ENCODE results near the gene PAOX. TPM values are rescaled to one million over a fixed set of nuclear protein-coding genes. Genes with fewer than 3 reads are reported as not detected.

Gene PAOX
- total and polyA plus RNA-seq, 4 donors: 4.4 to 7.0 (median 6.6) TPM

DNA sequence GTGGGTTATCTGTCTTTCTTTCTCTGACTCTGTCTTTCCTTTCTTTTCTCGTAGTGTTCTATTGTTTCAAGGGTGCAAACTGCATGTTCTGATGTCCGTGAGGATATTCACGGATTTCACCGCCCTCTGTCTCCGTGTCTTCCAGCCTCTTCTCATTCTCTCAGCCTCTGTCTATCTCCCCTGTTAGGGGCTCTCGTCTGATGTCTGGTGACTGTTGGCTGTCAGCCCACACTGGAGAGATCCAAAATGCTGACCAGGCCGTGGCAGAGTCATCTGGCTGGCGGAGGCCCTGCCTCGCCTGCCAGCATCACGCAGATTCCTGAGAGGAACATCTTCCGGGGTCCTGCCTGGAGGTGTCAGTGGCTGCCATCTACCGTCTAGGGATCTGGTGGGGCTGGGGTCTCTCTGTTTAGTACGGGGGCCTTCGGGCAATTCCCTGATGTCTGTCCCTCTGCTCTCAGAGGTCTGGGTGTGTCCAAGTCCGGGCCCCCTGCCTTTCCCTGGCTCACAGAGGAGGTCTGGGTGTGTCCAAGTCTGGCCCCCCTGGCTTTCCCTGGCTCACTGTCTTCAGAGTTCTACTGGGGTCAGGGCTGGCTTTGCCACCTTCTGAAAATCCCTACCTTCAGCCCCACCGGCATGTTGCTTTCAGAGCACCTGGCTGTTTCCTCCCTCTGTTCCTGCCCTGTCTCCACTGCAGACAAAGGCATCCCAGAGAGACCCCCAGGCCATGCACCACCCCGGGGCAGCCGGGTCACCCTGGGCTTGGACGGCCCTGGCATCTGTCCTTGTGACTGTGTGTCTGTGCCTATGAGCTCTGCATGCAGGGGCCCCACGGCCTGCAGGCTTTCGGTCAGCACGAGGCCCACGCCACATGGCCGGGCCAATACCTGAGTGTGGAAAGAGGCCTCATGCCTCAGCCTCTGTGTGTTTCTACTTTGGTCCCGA lies 60.7 kb downstream of the PAOX start:
- DNase-seq: no peak
- Histone ChIP-seq H3K36me3 (ENCODE audit: control insufficient read depth in 4 of 4, insufficient read depth in 4 of 4, low read length in 4 of 4) (no peaks in the 10 kb centered on the region), H3K27ac (ENCODE audit: low read depth in 1 of 2, low read length in 1 of 2) (no peak overlapping the region), H3K9ac (ENCODE audit: insufficient read depth in 1 of 2, low read length in 2 of 2) (no peak overlapping the region), H3K9me3 (ENCODE audit: control insufficient read depth in 4 of 4, insufficient read depth in 3 of 4, low read length in 3 of 4) (peaks cover 0 to 7% (median 2%) of the 10 kb centered on the region in 4 donors), H3K4me1 (ENCODE audit: control insufficient read depth in 5 of 5, insufficient read depth in 5 of 5, low read length in 5 of 5) (no peaks in the 10 kb centered on the region), H3K27me3 (ENCODE audit: control insufficient read depth in 3 of 3, insufficient read depth in 3 of 3, low read length in 2 of 3) (no peaks in the 10 kb centered on the region), H3K4me3 (no peak overlapping the region)
- TF ChIP-seq CTCF (IDR thresholded peaks at IDR 0.05; ENCODE audit: control extremely low read depth, extremely low read depth): no peak
- no peak for ATAC-seq (ENCODE audit: insufficient read depth, low FRiP score)
- WGBS, 2 donors: 91 to 92% methylated on average over 25 of the region's 25 CpGs

DNA sequence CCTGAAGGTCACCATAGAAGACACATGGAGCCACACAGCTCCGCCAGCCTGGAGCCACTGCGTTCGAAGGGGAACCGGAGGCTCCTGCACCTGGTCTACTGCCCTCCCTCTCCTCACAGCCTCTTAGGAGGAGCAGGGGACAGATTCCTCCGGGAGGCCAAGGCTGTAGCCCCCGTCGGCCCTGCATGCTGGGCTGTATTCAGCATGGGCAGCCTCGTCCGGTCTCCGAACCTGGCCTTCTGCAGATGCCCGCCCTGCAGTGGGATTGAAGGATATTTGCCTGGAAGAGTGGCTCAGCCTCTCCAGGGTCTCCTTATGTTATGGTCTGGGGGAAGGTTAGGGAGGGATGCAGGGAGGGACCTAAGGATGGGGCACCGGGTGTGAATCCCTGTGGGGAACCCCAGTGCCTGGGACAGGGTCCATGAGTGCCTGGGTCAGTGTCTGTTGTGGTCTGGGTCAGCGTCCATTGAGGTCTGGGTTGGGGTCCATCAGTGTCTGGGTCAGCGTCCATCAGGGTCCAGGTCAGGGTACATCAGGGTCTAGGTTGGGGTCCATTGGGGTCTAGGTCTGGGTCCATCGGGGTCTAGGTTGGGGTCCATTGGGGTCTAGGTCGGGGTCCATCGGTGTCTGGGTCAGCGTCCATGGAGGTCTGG lies 61.7 kb downstream of the PAOX start:
- Histone ChIP-seq H3K36me3 (ENCODE audit: control insufficient read depth in 4 of 4, insufficient read depth in 4 of 4, low read length in 4 of 4) (no peaks in the 10 kb centered on the region), H3K27me3 (ENCODE audit: control insufficient read depth in 3 of 3, insufficient read depth in 3 of 3, low read length in 2 of 3) (no peaks in the 10 kb centered on the region), H3K4me3 (no peak overlapping the region), H3K9ac (ENCODE audit: insufficient read depth in 1 of 2, low read length in 2 of 2) (no peak overlapping the region), H3K27ac (ENCODE audit: low read depth in 1 of 2, low read length in 1 of 2) (no peak overlapping the region), H3K9me3 (ENCODE audit: control insufficient read depth in 4 of 4, insufficient read depth in 3 of 4, low read length in 3 of 4) (peaks cover 0 to 14% (median 2%) of the 10 kb centered on the region in 4 donors), H3K4me1 (ENCODE audit: control insufficient read depth in 5 of 5, insufficient read depth in 5 of 5, low read length in 5 of 5) (no peaks in the 10 kb centered on the region)
- TF ChIP-seq CTCF (IDR thresholded peaks at IDR 0.05; ENCODE audit: control extremely low read depth, extremely low read depth): no peak
- WGBS, 2 donors: 95 to 96% methylated on average over 16 to 18 of the region's 18 CpGs
- ATAC-seq (ENCODE audit: insufficient read depth, low FRiP score) (no peak), DNase-seq (no peak)

Small RNA genes lying within 50 kb of the gene (small RNA-seq; reads per million reads assigned to genes)
- gene AL360181.4 (ENCODE audit: low replicate concordance) (not detected), gene BANF1P2 (ENCODE audit: low replicate concordance) (not detected), gene MIR3944 (ENCODE audit: low replicate concordance) (0.06 reads per million)

Other genes starting within 250 kb of the PAOX start
- gene KNDC1, start 219.0 kb upstream of the PAOX start, total RNA-seq: 10 to 100 TPM in 1 of 2 donors, 1 to 10 TPM in 1; 7.5 to 21.0 TPM
- 1 to 10 TPM; 3.2 to 5.9 TPM for gene KNDC1, start 219.0 kb upstream of the PAOX start, polyA plus RNA-seq
- gene UTF1, start 149.0 kb upstream of the PAOX start, total RNA-seq: under 1 TPM in 1 of 2 donors, not detected in 1; 0.52 TPM
- under 1 TPM in 1 of 2 donors, not detected in 1; 0.06 TPM for gene UTF1, start 149.0 kb upstream of the PAOX start, polyA plus RNA-seq
- gene VENTX, start 141.4 kb upstream of the PAOX start, total RNA-seq: 1 to 10 TPM in 1 of 2 donors, under 1 TPM in 1; 0.46 to 3.3 TPM
- gene VENTX, start 141.4 kb upstream of the PAOX start, polyA plus RNA-seq: 1 to 10 TPM; 1.4 to 4.0 TPM
- 10 to 100 TPM; 21.7 to 33.0 TPM for gene ADAM8, start 102.4 kb upstream of the PAOX start, total RNA-seq
- gene ADAM8, start 102.4 kb upstream of the PAOX start, polyA plus RNA-seq: 10 to 100 TPM in 1 of 2 donors, 1 to 10 TPM in 1; 4.4 to 79.2 TPM
- gene TUBGCP2, start 70.4 kb upstream of the PAOX start, total RNA-seq: 10 to 100 TPM; 41.7 to 65.9 TPM
- gene TUBGCP2, start 70.4 kb upstream of the PAOX start, polyA plus RNA-seq: 10 to 100 TPM; 39.2 to 66.2 TPM
- gene ZNF511, start 70.3 kb upstream of the PAOX start, total RNA-seq: 10 to 100 TPM; 18.6 to 53.5 TPM
- gene ZNF511, start 70.3 kb upstream of the PAOX start, polyA plus RNA-seq: 10 to 100 TPM; 33.8 to 79.9 TPM
- gene CALY, start 42.4 kb upstream of the PAOX start, total RNA-seq: not detected
- not detected for gene CALY, start 42.4 kb upstream of the PAOX start, polyA plus RNA-seq
- gene PRAP1, start 31.9 kb upstream of the PAOX start, total RNA-seq: under 1 TPM in 1 of 2 donors, not detected in 1; 0.25 TPM
- gene PRAP1, start 31.9 kb upstream of the PAOX start, polyA plus RNA-seq: not detected
- 10 to 100 TPM in 1 of 2 donors, 1 to 10 TPM in 1; 8.4 to 32.5 TPM for gene FUOM, start 21.2 kb upstream of the PAOX start, total RNA-seq
- gene FUOM, start 21.2 kb upstream of the PAOX start, polyA plus RNA-seq: 10 to 100 TPM; 35.8 to 41.4 TPM
- 10 to 100 TPM; 44.5 to 82.4 TPM for gene ECHS1, start 5.9 kb upstream of the PAOX start, total RNA-seq
- 10 to 100 TPM; 71.1 to 83.9 TPM for gene ECHS1, start 5.9 kb upstream of the PAOX start, polyA plus RNA-seq
- 10 to 100 TPM; 36.4 to 51.8 TPM for gene MTG1, start 14.9 kb downstream of the PAOX start, total RNA-seq
- 10 to 100 TPM; 44.4 to 44.7 TPM for gene MTG1, start 14.9 kb downstream of the PAOX start, polyA plus RNA-seq
- gene SPRN, start 45.4 kb downstream of the PAOX start, total RNA-seq: under 1 TPM; 0.15 to 0.34 TPM
- under 1 TPM; 0.11 to 0.16 TPM for gene SPRN, start 45.4 kb downstream of the PAOX start, polyA plus RNA-seq
- gene SCART1, start 74.7 kb downstream of the PAOX start, total RNA-seq: 1 to 10 TPM; 3.4 to 4.8 TPM
- under 1 TPM; 0.33 to 0.69 TPM for gene SCART1, start 74.7 kb downstream of the PAOX start, polyA plus RNA-seq
- 1 to 10 TPM; 1.1 to 1.9 TPM for gene CYP2E1, start 148.1 kb downstream of the PAOX start, total RNA-seq
- 1 to 10 TPM in 1 of 2 donors, under 1 TPM in 1; 0.26 to 1.2 TPM for gene CYP2E1, start 148.1 kb downstream of the PAOX start, polyA plus RNA-seq
- gene SYCE1, start 186.3 kb downstream of the PAOX start, total RNA-seq: under 1 TPM in 1 of 2 donors, not detected in 1; 0.86 TPM
- gene SYCE1, start 186.3 kb downstream of the PAOX start, polyA plus RNA-seq: under 1 TPM; 0.08 to 0.87 TPM
- not detected for gene FRG2B, start 247.5 kb downstream of the PAOX start, total RNA-seq
- not detected for gene FRG2B, start 247.5 kb downstream of the PAOX start, polyA plus RNA-seq

Measured in lung (tissue), 13 donors.